Adrenal gland (tissue), 5 donors: ENCODE measurements around the gene GSE1.

Experiments
- CTCF ChIP-seq, 6 experiments: fragments of 450-650 bp in 4 of 6; fragments of 200-600 bp in 2 of 6; sonication (generic) in 1 of 6; IDR thresholded peaks; 1 replicate in 5 of 6; 2 replicates in 1 of 6; pipeline versions ENCODE4 v1.5.1 to v1.8.0; 2016 to 2021; ENCODE audit warnings: antibody characterized with exemption in 6 of 6, mild to moderate bottlenecking in 2 of 6, moderate library complexity in 1 of 6
- POLR2A ChIP-seq, 2 donors: fragments of 450-650 bp; IDR thresholded peaks; one replicate each; pipeline ENCODE4 v1.6.1; 2017; ENCODE audit warnings: antibody characterized with exemption in 2 of 2, mild to moderate bottlenecking in 2 of 2, moderate library complexity in 1 of 2
- donor health status: DM: no; HTN: no; CAD: no.

- TF ChIP-seq CTCF (IDR thresholded peaks at IDR 0.05) (peak; percentile 72 to 94 (median 88)), POLR2A (IDR thresholded peaks at IDR 0.05) (peak in 1 of 2 donors; percentile 27)
These were observed 2.9 kb downstream of the GSE1 start for GRCh38 chr16:85615852-85616606.
